Spinal cord (tissue), 10 donors: Measurements from ENCODE around the gene RAPGEF4. TPM values are rescaled to one million over a fixed set of nuclear protein-coding genes. Genes with fewer than 3 reads are reported as not detected.

Experiments used
- DNase-seq, 6 donors: peaks; one replicate each; pipeline versions ENCODE4 v3.0.0 to v3.0.0-alpha.2; 2013 to 2015; ENCODE audit warnings: low spot score in 6 of 6, low read depth in 4 of 6
- H3K27ac ChIP-seq: one replicate; pipeline ENCODE4 v1.5.1; 2013; ENCODE audit warnings: low read depth, low read length, control low read depth
- H3K27me3 ChIP-seq: one replicate; pipeline ENCODE4 v1.6.1; 2013; ENCODE audit warnings: low read length; ENCODE audit not compliant: control insufficient read depth, insufficient read depth
- H3K36me3 ChIP-seq: one replicate; pipeline ENCODE4 v1.6.1; 2013; ENCODE audit warnings: low read length; ENCODE audit not compliant: control insufficient read depth, insufficient read depth
- H3K4me1 ChIP-seq: one replicate; pipeline ENCODE4 v1.6.1; 2013; ENCODE audit warnings: low read length; ENCODE audit not compliant: control insufficient read depth, insufficient read depth
- H3K4me3 ChIP-seq: one replicate; pipeline ENCODE4 v1.5.1; 2013; ENCODE audit warnings: low read depth, low read length, control low read depth
- H3K9me3 ChIP-seq: one replicate; pipeline ENCODE4 v1.6.1; 2013; ENCODE audit warnings: low read length; ENCODE audit not compliant: control insufficient read depth, insufficient read depth
- WGBS: methylation state at CpG from one replicate; pipeline ENCODE4 v1.1.5; 2013; ENCODE audit warnings: missing lambda C conversion rate; ENCODE audit not compliant: insufficient coverage; 5-methylcytosine and 5-hydroxymethylcytosine counted together
- polyA plus RNA-seq, 2 donors: library from polyadenylated mRNA; unstranded; fragments of 120-200 nt; gene quantifications; one replicate each; pipeline ENCODE4 v1.2.1, GENCODE V29; 2013; ENCODE audit not compliant: insufficient read length in 2 of 2
- total RNA-seq, 2 donors: library from RNA; depleted of rRNA in 1 of 2; stranded (reverse); fragments of 120-200 nt in 1 of 2; fragments of >200 nt in 1 of 2; gene quantifications; one replicate each; pipeline versions ENCODE4 v1.2.3 to v1.2.4, GENCODE V29; 2013 to 2014
- donor health status: healthy.

The RAPGEF4 gene
- total and polyA plus RNA-seq, 4 donors = 31.1 to 65.8 (median 44.4) TPM

DNA sequence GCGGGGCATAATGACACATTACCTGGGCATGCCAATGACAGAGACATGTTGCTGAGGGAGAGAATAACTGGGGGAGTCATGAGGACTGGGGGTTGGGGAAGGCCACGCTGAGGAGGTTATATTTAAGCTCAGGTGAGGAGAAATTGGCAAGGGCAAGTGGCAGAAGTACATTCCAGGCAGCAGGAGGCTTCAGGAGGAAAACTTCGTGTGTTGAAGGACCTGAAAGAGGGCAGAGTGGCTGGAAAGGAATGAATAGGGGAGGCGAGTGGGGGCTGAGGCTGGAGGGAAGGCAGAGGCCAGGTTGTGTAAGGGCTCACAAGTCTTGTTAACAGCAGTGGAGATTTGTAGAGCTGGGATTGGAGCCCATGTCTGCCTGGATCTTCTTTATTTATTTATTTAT is 166.3 kb downstream of the RAPGEF4 start:
- DNase-seq = no peak
- WGBS = 88% methylated on average over 3 of the region's 4 CpGs
- H3K4me1 ChIP-seq = peaks cover 10% of the 10 kb centered on the region
- no peak overlapping the region for H3K27ac ChIP-seq
- no peaks in the 10 kb centered on the region for H3K27me3 ChIP-seq
- H3K4me3 ChIP-seq = no peak overlapping the region
- H3K9me3 ChIP-seq = no peaks in the 10 kb centered on the region
- H3K36me3 ChIP-seq = no peaks in the 10 kb centered on the region

DNA sequence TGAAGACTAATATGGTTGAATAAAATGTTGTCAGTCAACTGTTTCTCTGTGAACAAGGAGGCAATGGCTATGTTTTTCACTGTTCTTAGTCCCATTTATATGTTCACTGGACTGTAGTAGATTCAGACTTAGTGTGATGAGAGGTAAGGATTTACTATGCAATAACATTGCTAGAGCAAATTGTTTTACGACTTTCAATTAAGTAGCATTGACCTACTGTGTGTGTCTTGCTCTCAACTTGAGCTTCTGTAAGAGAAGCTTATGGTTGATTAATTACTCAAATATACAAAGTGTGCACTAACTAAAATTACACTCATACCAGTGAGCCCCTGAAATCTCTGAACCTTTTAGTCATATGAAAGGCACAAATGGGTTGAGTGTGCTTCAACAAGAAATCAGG is 168.6 kb downstream of the RAPGEF4 start:
- no peaks in the 10 kb centered on the region for H3K9me3 ChIP-seq
- H3K36me3 ChIP-seq = no peaks in the 10 kb centered on the region
- no CpG with 5 or more reads among the region's 1 CpG for WGBS

GRCh38 chr2:172905937-172906811 is 170.5 kb downstream of the RAPGEF4 start:
- no peak overlapping the region for H3K27ac ChIP-seq
- H3K4me1 ChIP-seq = peaks cover 7% of the 10 kb centered on the region
- H3K27me3 ChIP-seq = no peaks in the 10 kb centered on the region
- H3K4me3 ChIP-seq = no peak overlapping the region
- no peaks in the 10 kb centered on the region for H3K36me3 ChIP-seq
- 31% methylated on average over 1 of the region's 3 CpGs for WGBS
- DNase-seq = peak in 1 of 6 donors; percentile 70
- H3K9me3 ChIP-seq = no peaks in the 10 kb centered on the region

More for the DNA sequence above, 168.6 kb downstream of the RAPGEF4 start:
- DNase-seq = peak in 1 of 6 donors; percentile 58
- Histone ChIP-seq H3K4me1 (peaks cover 7% of the 10 kb centered on the region), H3K27ac (no peak overlapping the region), H3K4me3 (no peak overlapping the region), H3K27me3 (no peaks in the 10 kb centered on the region)

- no peaks in the 10 kb centered on the region for H3K9me3 ChIP-seq
- no peak overlapping the region for H3K4me3 ChIP-seq
- no peaks in the 10 kb centered on the region for H3K27me3 ChIP-seq
- peaks cover 7% of the 10 kb centered on the region for H3K4me1 ChIP-seq
- H3K27ac ChIP-seq = no peak overlapping the region
- no peaks in the 10 kb centered on the region for H3K36me3 ChIP-seq
- DNase-seq = no peak
- no CpG with 5 or more reads among the region's 3 CpGs for WGBS
Measured at GRCh38 chr2:172908275-172908674, 172.6 kb downstream of the RAPGEF4 start.

DNA sequence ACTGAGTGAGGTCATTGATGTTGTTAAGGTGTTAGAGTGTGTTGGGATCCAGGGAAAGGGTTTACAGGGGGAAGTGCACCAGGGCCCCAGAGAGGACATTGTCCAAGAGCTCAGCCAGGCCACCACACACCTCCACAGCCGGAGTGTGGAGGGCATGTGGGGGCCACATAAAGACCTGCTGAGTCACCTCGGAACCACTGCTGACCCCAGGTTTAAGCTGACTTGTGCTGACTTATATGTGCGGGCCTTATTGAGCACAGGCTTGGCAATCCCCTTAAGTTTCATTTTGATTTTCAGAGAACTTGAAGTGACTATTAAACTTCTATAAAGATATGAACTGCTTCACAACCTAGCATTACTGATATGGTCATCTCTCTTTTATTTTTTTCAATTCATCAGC is 173.8 kb downstream of the RAPGEF4 start:
- H3K4me3 ChIP-seq = no peak overlapping the region
- H3K27ac ChIP-seq = no peak overlapping the region
- no peaks in the 10 kb centered on the region for H3K36me3 ChIP-seq
- peaks cover 7% of the 10 kb centered on the region for H3K4me1 ChIP-seq
- H3K27me3 ChIP-seq = no peaks in the 10 kb centered on the region
- 100% methylated on average over 2 of the region's 3 CpGs for WGBS
- no peak for DNase-seq
- no peaks in the 10 kb centered on the region for H3K9me3 ChIP-seq

- Histone ChIP-seq H3K27me3 (no peaks in the 10 kb centered on the region), H3K36me3 (no peaks in the 10 kb centered on the region), H3K4me1 (no peaks in the 10 kb centered on the region), H3K9me3 (no peaks in the 10 kb centered on the region), H3K4me3 (no peak overlapping the region), H3K27ac (peak overlapping the region; percentile 19)
- WGBS = no CpG with 5 or more reads among the region's 1 CpG
- no peak for DNase-seq
Measured at GRCh38 chr2:172912266-172912665, 176.6 kb downstream of the RAPGEF4 start.

DNA sequence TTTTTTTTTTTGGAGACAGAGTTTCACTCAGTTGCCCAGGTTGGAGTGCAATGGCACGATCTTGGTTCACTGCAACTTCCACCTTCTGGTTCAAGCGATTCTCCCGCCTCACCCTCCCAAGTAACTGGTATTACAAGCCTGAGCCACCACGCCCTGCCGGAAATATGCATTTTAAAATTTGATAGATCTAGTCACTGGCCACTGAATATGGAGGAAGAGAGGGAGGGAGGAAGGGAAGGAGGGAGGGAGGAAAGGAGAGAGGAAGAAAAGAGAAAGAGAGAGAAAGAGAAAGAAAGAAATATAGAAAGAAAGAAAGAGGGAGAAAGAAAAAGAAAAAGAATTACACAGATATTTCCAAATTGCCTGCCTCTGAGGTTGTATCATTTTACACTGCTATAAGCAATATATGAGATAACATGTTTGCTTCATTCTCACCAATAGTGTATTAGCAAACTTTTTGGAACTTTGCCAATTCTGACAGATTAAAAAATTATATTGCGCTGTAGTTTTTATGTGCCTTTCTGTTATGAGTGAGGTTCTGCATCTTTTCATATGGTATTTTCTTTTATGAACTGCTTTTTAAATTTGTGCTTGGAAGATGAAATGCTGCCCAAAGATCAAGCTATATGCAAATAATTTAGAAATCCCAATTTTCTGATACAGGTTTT is 178.8 kb downstream of the RAPGEF4 start:
- Histone ChIP-seq H3K27ac (no peak overlapping the region), H3K4me3 (no peak overlapping the region), H3K27me3 (no peaks in the 10 kb centered on the region), H3K9me3 (no peaks in the 10 kb centered on the region), H3K36me3 (peaks cover 3% of the 10 kb centered on the region), H3K4me1 (no peaks in the 10 kb centered on the region)
- DNase-seq = peak in 1 of 6 donors; percentile 58
- WGBS = 93% methylated on average over 2 of the region's 6 CpGs

DNA sequence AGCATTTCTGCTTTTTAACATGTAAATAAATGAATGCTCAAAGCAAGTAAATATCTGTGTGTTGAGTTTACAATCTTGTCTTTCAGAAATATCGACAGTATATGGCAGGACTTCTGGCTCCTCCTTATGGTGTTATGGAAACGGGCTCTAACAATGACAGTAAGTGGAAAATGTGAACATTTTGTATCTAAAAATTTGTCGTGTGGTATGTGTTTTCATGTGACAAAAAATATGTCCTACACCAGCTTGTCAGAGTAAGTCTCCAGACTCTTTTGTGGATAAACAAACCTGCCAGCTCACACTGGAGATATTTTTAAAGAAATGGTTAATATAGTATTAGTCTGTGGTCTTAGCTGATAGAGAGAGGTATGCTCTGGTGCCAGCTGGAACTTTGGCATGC is 182.1 kb downstream of the RAPGEF4 start:
- Histone ChIP-seq H3K9me3 (no peaks in the 10 kb centered on the region), H3K27me3 (no peaks in the 10 kb centered on the region), H3K4me1 (no peaks in the 10 kb centered on the region), H3K27ac (no peak overlapping the region), H3K4me3 (no peak overlapping the region), H3K36me3 (peaks cover 6% of the 10 kb centered on the region)
- WGBS = 51% methylated on average over 2 of the region's 3 CpGs
- DNase-seq = peak in 1 of 6 donors; percentile 83

GRCh38 chr2:172919732-172920131 is 184.1 kb downstream of the RAPGEF4 start:
- Histone ChIP-seq H3K27me3 (no peaks in the 10 kb centered on the region), H3K4me1 (no peaks in the 10 kb centered on the region), H3K36me3 (peaks cover 6% of the 10 kb centered on the region), H3K27ac (no peak overlapping the region), H3K4me3 (no peak overlapping the region), H3K9me3 (no peaks in the 10 kb centered on the region)
- WGBS = 95% methylated on average over 5 of the region's 5 CpGs
- no peak for DNase-seq
